HepG2 (cell line): ENCODE data around the gene ARMH4. TPM values are rescaled to one million over a fixed set of nuclear protein-coding genes. Genes with fewer than 3 reads are reported as not detected.

Experiments used
- ATAC-seq: fragments of 200-7000 bp; cut with Tn5 transposase; 3 replicates; pipeline ENCODE4 v1.9.1; 2020; ENCODE audit warnings: mild to moderate bottlenecking, moderate library complexity
- BruUV-seq: library from RNA; stranded (reverse); fragments of 400-500 nt; replicated peaks from 2 replicates; lab custom pipeline; 2021; lab: Mats Ljungman, UMichigan
- CTCF ChIA-PET: fragments of 300-600 bp; formaldehyde crosslinking; extraction: SDS; loops from one replicate; lab custom pipeline; 2021; ENCODE audit warnings: low total read pairs, inconsistent platforms, low intra/inter-chr PET ratio; lab: Yijun Ruan, JAX
- POLR2A ChIA-PET: fragments of 350-600 bp; sonication (Branson Sonifier 250); formaldehyde crosslinking; loops from one replicate; lab custom pipeline; 2020; ENCODE audit warnings: antibody characterized with exemption, inconsistent platforms; lab: Yijun Ruan, JAX
- DNase-seq: peaks from one replicate; pipeline ENCODE4 v3.0.0-alpha.2; 2015; ENCODE audit warnings: low spot score
- FAIRE-seq: peaks from 3 replicates; lab custom pipeline; 2011; peaks lifted over from hg19 to GRCh38; lab: Jason Lieb, UNC
- H2AFZ ChIP-seq: one replicate; pipeline ENCODE4 v1.6.1; 2011; ENCODE audit warnings: low read length, inconsistent platforms
- H3K27ac ChIP-seq: fragments of 300-600 bp; 3 replicates; pipeline ENCODE4 v1.8.0; 2011; ENCODE audit warnings: mixed run types, mild to moderate bottlenecking, mixed read lengths, low read length, inconsistent platforms; ENCODE audit not compliant: insufficient read depth; ENCODE audit errors: extremely low read length
- H3K27me3 ChIP-seq, 2 experiments: fragments of 200-600 bp in 1 of 2; 2 replicates in 1 of 2; 3 replicates in 1 of 2; pipeline versions ENCODE4 v1.6.0 to v1.8.0; 2011; ENCODE audit warnings: low read length in 2 of 2, mild to moderate bottlenecking in 2 of 2, moderate library complexity in 2 of 2, inconsistent platforms in 1 of 2; ENCODE audit not compliant: insufficient read depth in 2 of 2, control insufficient read depth in 1 of 2
- H3K36me3 ChIP-seq, 2 experiments: fragments of 200-600 bp in 1 of 2; replicated peaks in 1 of 2; 2 replicates in 1 of 2; 3 replicates in 1 of 2; pipeline versions ENCODE4 v1.5.1 to v1.8.0; 2011; ENCODE audit warnings: low read length in 2 of 2, inconsistent platforms in 1 of 2; ENCODE audit not compliant: insufficient read depth in 2 of 2, control insufficient read depth in 1 of 2
- H3K4me1 ChIP-seq: 2 replicates; pipeline ENCODE4 v1.5.1; 2012; ENCODE audit warnings: low read length, inconsistent platforms; ENCODE audit not compliant: insufficient read depth
- H3K4me2 ChIP-seq: 2 replicates; pipeline ENCODE4 v1.6.0; 2011; ENCODE audit warnings: low read depth, low read length, inconsistent platforms
- H3K4me3 ChIP-seq, 3 experiments: fragments of 200-600 bp in 1 of 3; sonication (generic), shearing (Covaris generic) in 1 of 3; replicated peaks in 1 of 3; 2 replicates each; pipeline ENCODE4 v1.5.1; 2011 to 2016; ENCODE audit warnings: low read length in 3 of 3, inconsistent platforms in 2 of 3, low read depth in 2 of 3, mild to moderate bottlenecking in 2 of 3, control low read depth in 1 of 3, mixed read lengths in 1 of 3; ENCODE audit not compliant: insufficient read depth in 1 of 3
- H3K79me2 ChIP-seq: one replicate; pipeline ENCODE4 v1.6.1; 2011; ENCODE audit warnings: low read length, inconsistent platforms; ENCODE audit not compliant: insufficient read depth
- H3K9ac ChIP-seq: 2 replicates; pipeline ENCODE4 v1.6.0; 2011; ENCODE audit warnings: mild to moderate bottlenecking, low read depth, low read length, inconsistent platforms; ENCODE audit not compliant: insufficient read depth
- H3K9me3 ChIP-seq: 2 replicates; pipeline ENCODE4 v1.5.1; 2012; ENCODE audit warnings: mild to moderate bottlenecking, low read length
- H4K20me1 ChIP-seq: 2 replicates; pipeline ENCODE4 v1.6.0; 2011; ENCODE audit warnings: inconsistent platforms, mild to moderate bottlenecking, low read length, moderate library complexity; ENCODE audit not compliant: insufficient read depth
- CENPBD1 ChIP-seq: sonication (generic); formaldehyde crosslinking; IDR thresholded peaks from 2 replicates; pipeline ENCODE4 v1.8.0; 2022; ENCODE audit warnings: missing genetic modification reagents, low read depth, mild to moderate bottlenecking, borderline replicate concordance
- CREBL2 ChIP-seq: sonication (generic); formaldehyde crosslinking; IDR thresholded peaks from 2 replicates; pipeline ENCODE4 v1.8.1; 2023; ENCODE audit warnings: missing genetic modification reagents, mild to moderate bottlenecking, borderline replicate concordance
- E2F2 ChIP-seq: sonication (generic); formaldehyde crosslinking; IDR thresholded peaks from 2 replicates; pipeline ENCODE4 v1.4.0; 2020; ENCODE audit warnings: missing genetic modification reagents, borderline replicate concordance
- GABPB1 ChIP-seq: IDR thresholded peaks from 2 replicates; pipeline ENCODE4 v1.6.1; 2016; ENCODE audit warnings: mild to moderate bottlenecking, missing genetic modification reagents, moderate library complexity, missing compliant biosample characterization
- MNT ChIP-seq: fragments of 450-650 bp; IDR thresholded peaks from 2 replicates; pipeline ENCODE4 v1.6.1; 2016
- NCOA5 ChIP-seq: sonication (generic); formaldehyde crosslinking; IDR thresholded peaks from 2 replicates; pipeline ENCODE4 v1.4.0; 2020; ENCODE audit warnings: missing genetic modification reagents
- PHB2 ChIP-seq: fragments of 450-650 bp; IDR thresholded peaks from 2 replicates; pipeline ENCODE4 v1.6.1; 2018; ENCODE audit not compliant: partially characterized antibody
- ZNF530 ChIP-seq: sonication (generic); formaldehyde crosslinking; IDR thresholded peaks from 2 replicates; pipeline ENCODE4 v1.5.0; 2020; ENCODE audit warnings: low read depth, mild to moderate bottlenecking, missing genetic modification reagents
- ZNF720 ChIP-seq: sonication (generic); formaldehyde crosslinking; IDR thresholded peaks from 2 replicates; pipeline ENCODE4 v1.4.0; 2020; ENCODE audit warnings: missing genetic modification reagents
- ZNF839 ChIP-seq: sonication (generic); formaldehyde crosslinking; IDR thresholded peaks from 2 replicates; pipeline ENCODE4 v1.4.0; 2020; ENCODE audit warnings: missing genetic modification reagents, mild to moderate bottlenecking, borderline replicate concordance
- WGBS: methylation state at CpG from one replicate; pipeline ENCODE4 v1.1.6; 2017; ENCODE audit warnings: low lambda C conversion rate; 5-methylcytosine and 5-hydroxymethylcytosine counted together
- in situ Hi-C: cut with HindIII; loops from 2 replicates; pipeline ENCODE4 v1.10.0; 2017; ENCODE audit warnings: low pct_unique_long_range_greater_than_20kb; ENCODE audit not compliant: extremely low pct_ligation_motif_present
- intact Hi-C: fragments of 100-400 bp; cut with micrococcal nuclease; formaldehyde crosslinking; loops from one replicate; pipeline ENCODE4 v1.10.0; 2022; ENCODE audit not compliant: unreplicated experiment
- polyA plus RNA-seq, 8 experiments: library from polyadenylated mRNA; depleted of rRNA in 3 of 8; stranded (reverse) in 7 of 8; unstranded in 1 of 8; fragments of >200 nt; fragmentation: Illumina TruSeq in 4 of 8; extraction: Trizol in 4 of 8; gene quantifications; 2 replicates each; pipeline versions ENCODE4 v1.2.1 to v1.2.3, GENCODE V29; 2011 to 2016; ENCODE audit warnings: low read depth in 4 of 8, missing spikeins in 1 of 8, mixed read lengths in 1 of 8; ENCODE audit not compliant: insufficient read depth in 1 of 8
- total RNA-seq, 5 experiments: library from RNA; depleted of rRNA; stranded (reverse); fragments of >200 nt; fragmentation: Illumina TruSeq; extraction: Trizol; gene quantifications; 2 replicates each; pipeline ENCODE4 v1.2.3, GENCODE V29; 2016; ENCODE audit warnings: low read depth in 1 of 5

The ARMH4 gene
- total and polyA plus RNA-seq, 2 of the 13 experiments (the other 11 are each of a cell fraction or from before 2014, with no cell fraction given): 0.02 to 0.18 TPM

GRCh38 chr14:57988445-57988844, 163.6 kb downstream of the ARMH4 start (continued):
- no peak for TF ChIP-seq CENPBD1 (CRISPR knock-in tag)

GRCh38 chr14:57987596-57988300, 164.3 kb downstream of the ARMH4 start:
- DNase-seq (no peak), FAIRE-seq (no peak), ATAC-seq (no peak)
- WGBS: 3% methylated on average over 6 of the region's 6 CpGs
- Histone ChIP-seq H3K4me1 (no peaks in the 10 kb centered on the region), H3K27ac (no peak overlapping the region), H3K27me3 (peaks cover 0 to 12% of the 10 kb centered on the region in 2 experiments; a peak in 3 of 5 replicates)
- in situ Hi-C loops: no loop called here
- intact Hi-C loops: no loop called here
- TF ChIP-seq ZNF530 (CRISPR knock-in tag) (no peak), CREBL2 (CRISPR knock-in tag) (no peak), GABPB1 (CRISPR knock-in tag) (no peak), E2F2 (CRISPR knock-in tag) (no peak), NCOA5 (CRISPR knock-in tag) (no peak), PHB2 (no peak), ZNF839 (CRISPR knock-in tag) (no peak), MNT (no peak), ZNF720 (no peak)
- TF ChIP-seq, all 625 proteins: peak for 0
- no peak overlapping the region for H3K9ac ChIP-seq
- ChIA-PET CTCF (no interaction called here), POLR2A (no interaction called here)
- H3K79me2 ChIP-seq: no peaks in the 10 kb centered on the region
- H4K20me1 ChIP-seq: no peaks in the 10 kb centered on the region
- no peak overlapping the region for H3K4me3 ChIP-seq
- H3K36me3 ChIP-seq: no peaks in the 10 kb centered on the region
- H2AFZ ChIP-seq: no peak overlapping the region
- no peak overlapping the region for H3K4me2 ChIP-seq
- no TSS peak for BruUV-seq
- no peaks in the 10 kb centered on the region for H3K9me3 ChIP-seq
